Stimulated activated CD4-positive, alpha-beta T cell treated with anti-CD3 and anti-CD28 coated beads, Interleukin-1b, Interleukin-23, amount 100 ng/mL, for 1 hour (primary cell): Measurements from ENCODE around the gene CLCC1.
"Not testable (repeated sequence)": the region's sequence is repeated elsewhere in the genome, so short reads cannot be mapped to it uniquely, and the experiment has no call there.

Source experiments
- DNase-seq, 2 donors: peaks; one replicate each; pipeline ENCODE4 v3.0.0-alpha.2; 2020; ENCODE audit warnings: low read depth in 2 of 2

CLCC1 gene, protein sequence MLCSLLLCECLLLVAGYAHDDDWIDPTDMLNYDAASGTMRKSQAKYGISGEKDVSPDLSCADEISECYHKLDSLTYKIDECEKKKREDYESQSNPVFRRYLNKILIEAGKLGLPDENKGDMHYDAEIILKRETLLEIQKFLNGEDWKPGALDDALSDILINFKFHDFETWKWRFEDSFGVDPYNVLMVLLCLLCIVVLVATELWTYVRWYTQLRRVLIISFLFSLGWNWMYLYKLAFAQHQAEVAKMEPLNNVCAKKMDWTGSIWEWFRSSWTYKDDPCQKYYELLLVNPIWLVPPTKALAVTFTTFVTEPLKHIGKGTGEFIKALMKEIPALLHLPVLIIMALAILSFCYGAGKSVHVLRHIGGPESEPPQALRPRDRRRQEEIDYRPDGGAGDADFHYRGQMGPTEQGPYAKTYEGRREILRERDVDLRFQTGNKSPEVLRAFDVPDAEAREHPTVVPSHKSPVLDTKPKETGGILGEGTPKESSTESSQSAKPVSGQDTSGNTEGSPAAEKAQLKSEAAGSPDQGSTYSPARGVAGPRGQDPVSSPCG

DNA sequence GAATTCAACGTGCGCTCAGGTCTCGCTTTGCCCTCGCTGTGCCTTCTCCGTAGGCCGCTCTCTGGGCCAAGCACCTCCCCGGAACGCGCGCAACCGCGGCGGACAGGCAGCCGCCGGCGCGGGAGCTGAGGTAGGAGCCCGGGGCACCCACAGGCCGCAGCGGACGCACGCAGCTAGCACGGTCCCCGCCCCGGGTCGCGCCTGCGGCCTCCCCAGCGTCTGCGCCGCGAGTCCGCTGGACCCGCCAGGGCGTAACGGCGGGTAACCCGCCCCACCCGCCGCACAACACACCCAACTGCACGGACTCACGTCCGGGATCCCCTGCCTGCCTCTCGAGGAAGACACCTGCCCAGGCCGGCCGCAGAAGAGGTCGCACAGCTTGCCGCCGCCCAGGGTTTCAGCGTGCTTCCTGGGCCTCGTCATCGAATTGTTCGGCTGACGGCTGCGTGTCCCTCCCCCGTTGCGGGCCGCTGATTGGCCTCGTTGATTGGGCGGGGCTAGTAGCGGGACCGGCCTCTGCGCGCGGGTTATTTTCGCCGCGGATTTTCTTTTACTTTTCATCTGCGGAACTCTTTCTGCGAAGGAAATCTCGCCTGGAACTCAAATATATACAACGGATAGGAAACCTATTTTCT, at the start of gene CLCC1:
TSS of gene CLCC1 (minus strand) at position 433 of the 635 bp plus-strand sequence. CDS start 13,047 bp downstream, outside the sequence.
- DNase-seq, result peak; percentile 75 to 80

- no peak for DNase-seq
Measured at GRCh38 chr1:109011335-109011734, 48.1 kb upstream of the CLCC1 start.

GRCh38 chr1:108996622-108997021, 33.3 kb upstream of the CLCC1 start:
- DNase-seq, result not testable (repeated sequence)

DNA sequence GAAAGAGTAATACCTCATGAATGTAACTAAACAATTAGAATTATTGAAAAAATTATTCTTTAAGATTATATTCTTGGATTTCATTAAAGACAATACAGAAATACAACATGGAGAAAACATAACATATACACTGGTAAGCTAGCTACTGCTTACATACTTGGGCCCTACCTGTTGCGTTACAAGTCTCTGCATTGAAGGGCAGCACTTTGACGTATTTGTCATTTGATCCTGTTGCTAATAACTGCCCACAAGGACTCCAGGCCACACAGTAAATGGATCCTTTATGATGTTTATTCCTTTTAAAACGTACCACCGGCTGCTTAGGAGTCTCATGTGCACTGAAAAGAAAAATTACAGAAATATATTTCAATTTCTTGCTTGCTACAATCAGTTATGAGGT, 19.8 kb upstream of the CLCC1 start:
- no peak for DNase-seq

GRCh38 chr1:108976658-108977057, 13.4 kb upstream of the CLCC1 start:
- no peak for DNase-seq

DNA sequence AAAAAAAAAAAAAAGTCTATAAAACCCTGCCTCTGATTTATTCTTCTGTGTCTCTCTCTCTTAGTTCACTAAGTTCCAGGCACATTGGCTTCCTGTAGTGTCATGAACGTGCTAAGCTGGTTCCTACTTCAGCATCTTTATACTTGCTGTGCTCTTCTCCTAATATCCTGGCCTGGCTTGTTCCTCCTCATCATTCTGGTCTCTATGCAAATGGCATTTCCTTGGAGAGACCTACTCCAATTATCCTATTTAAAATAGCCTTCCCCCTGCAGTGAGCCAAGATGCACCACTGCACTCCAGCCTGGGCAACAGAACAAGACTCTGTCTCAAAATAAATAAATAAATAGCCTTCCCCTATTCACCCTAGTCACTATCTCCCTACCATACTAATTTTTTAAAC, 9.7 kb upstream of the CLCC1 start:
- no peak for DNase-seq

GRCh38 chr1:108969346-108969745, 6.1 kb upstream of the CLCC1 start:
- no peak for DNase-seq

- no peak for DNase-seq
Measured at GRCh38 chr1:108962681-108963051, 618 bp downstream of the CLCC1 start.

DNA sequence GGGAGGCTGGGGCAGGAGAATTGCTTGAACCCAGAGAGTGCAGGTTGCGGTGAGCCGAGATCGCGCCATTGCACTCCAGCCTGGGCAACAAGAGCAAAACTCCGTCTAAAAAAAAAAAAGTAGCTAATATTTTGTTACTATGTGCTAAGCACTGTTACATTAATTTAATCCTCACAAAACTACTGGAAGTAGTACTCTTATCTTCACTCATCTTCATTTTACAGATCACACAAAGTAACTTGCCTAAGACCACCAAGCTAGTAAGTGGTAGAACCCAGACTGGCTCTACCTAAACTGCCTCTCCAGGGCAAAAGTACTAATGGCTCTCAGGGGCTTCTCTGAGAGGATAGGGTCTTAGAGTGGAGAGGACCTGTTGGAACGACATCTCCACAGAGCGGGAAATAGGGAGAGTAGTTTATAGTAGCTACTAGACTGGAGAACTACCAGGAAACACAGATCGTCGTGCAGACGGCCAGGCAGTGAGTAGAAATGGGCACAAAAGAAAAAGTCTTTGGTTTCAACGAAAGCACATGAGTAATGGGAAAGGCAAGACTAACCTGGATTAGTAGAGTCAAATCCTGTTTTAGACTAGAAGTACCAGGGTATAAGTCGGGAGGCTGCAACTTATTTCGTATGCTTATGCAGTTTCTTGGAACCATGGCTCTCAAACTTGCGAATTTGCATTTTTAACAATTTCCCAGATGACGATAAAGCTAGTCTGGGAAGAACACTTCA, 1.4 kb downstream of the CLCC1 start:
- no peak for DNase-seq

- no peak for DNase-seq
Measured at GRCh38 chr1:108961198-108961597, 2.1 kb downstream of the CLCC1 start.

DNA sequence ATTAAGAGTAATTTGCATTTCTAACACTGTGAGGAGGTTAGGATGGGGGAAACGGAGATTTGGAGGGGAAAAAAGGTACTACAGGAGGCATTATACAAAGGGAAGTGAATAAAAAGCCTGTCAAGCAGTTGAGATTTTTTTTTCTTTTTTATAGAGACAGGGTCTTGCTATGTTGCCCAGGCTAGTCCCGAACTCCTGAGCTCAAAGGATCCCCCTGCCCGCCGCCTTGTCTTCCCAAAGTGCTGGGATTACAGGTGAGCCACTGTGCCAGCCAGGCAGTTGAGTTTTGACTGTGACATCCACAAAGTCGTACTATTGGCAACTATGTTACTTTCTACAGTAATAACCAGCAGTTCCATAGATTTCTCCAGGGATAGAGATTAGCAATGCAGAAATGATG, 2.6 kb downstream of the CLCC1 start:
- DNase-seq, result no peak

DNA sequence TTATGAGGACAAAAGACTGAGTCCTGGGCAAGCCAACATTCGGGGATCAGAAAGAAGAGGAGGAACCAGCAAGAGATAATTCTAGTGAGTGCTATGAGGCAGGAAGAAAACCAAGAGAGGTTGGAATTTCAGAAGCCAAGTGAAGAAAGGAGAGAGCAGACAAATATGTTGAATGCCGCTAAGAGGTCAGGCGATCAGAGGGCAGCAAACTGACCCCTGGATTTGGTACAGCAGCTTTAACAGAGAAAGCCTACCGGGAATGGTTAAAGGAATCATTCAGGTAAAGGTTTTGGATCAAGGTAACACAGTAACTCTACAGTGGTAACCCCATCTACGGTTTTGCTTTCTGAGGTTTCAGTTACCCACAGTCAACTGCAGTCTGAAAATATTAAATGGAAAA, 5.4 kb downstream of the CLCC1 start:
- DNase-seq, result no peak

DNA sequence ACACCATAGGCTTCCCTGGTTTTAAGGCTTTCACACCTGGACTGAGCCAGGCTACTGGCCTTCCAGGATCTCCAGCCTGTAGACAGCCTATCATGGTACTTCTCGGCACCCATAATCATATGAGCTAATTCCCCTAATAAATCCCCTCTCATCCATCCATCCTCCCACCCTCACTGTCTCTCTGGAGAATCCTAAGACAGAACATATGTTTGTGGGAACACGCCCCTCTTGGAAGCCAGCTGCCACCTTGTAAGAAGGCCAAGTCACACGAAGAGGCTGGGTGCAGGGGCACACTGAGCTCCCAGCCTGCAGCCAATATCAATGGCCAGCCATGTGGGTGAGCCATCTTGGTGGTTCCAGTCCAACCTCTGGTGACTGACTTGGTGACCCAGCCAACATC, 7.4 kb downstream of the CLCC1 start:
- DNase-seq, result no peak

- DNase-seq, result no peak
Measured at GRCh38 chr1:108955111-108955510, 8.2 kb downstream of the CLCC1 start.

- no peak for DNase-seq
Measured at GRCh38 chr1:108953452-108953851, 9.8 kb downstream of the CLCC1 start.

GRCh38 chr1:108951242-108951641, 12.0 kb downstream of the CLCC1 start:
- DNase-seq, result no peak

GRCh38 chr1:108949044-108949443, 14.2 kb downstream of the CLCC1 start:
- DNase-seq, result no peak

GRCh38 chr1:108947871-108948525, 15.3 kb downstream of the CLCC1 start:
- no peak for DNase-seq

GRCh38 chr1:108936170-108936569, 27.1 kb downstream of the CLCC1 start:
- no peak for DNase-seq

DNA sequence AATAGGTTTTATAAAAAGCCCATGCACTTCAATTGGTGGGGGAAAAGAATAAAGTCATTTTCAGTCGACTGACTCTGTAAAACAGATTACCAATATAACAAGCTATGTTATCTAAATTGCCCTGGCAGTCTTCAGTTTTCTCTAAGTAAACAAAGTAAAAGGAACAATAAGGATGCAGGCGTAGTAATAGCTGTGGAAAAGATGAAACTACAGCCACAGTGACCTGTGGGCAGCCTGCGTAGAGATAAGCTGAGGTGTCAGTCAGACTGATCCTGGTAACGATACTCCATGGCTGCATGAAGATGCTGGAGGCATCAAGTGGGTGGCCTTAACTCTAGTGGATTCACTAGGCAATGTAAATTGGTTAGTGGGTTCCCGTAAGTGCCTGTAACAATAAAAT, 29.3 kb downstream of the CLCC1 start:
- DNase-seq, result no peak

GRCh38 chr1:108927565-108927964, 35.7 kb downstream of the CLCC1 start:
- DNase-seq, result not testable (repeated sequence)

DNA sequence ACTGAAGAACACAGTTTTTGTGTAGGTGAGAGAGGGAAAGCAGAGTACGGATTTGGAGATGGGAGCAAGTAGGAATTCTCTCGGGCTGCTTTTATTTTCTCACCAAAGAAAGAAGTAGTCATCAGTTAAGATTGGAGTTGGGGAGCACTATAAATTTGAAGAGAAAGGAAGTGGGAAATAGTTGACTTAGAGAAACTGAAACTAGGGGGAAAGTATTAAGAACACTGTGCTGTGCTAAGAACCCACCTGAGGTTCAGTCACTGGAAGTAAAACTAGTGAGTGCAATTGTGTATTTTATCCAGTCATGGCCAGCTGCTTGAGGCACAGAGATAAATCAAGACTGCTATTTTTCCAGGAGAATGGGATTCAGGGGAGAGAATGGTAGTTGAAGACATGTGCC, 37.4 kb downstream of the CLCC1 start:
- no peak for DNase-seq
